Caco-2 (cell line): Measurements from ENCODE around the gene RPL4. TPM values are rescaled to one million over a fixed set of nuclear protein-coding genes. Genes with fewer than 3 reads are reported as not detected.

ENCODE experiments used
- BruUV-seq: library from RNA; stranded (reverse); fragments of 400-500 nt; replicated peaks from 2 replicates; lab custom pipeline; 2021; lab: Mats Ljungman, UMichigan
- CTCF ChIA-PET: fragments of 300-600 bp; sonication (Branson Sonifier 250); formaldehyde crosslinking; loops from one replicate; lab custom pipeline; 2022; ENCODE audit warnings: antibody characterized with exemption; lab: Charles Lee
- POLR2A ChIA-PET: fragments of 300-600 bp; sonication (Branson Sonifier 250); formaldehyde crosslinking; loops from one replicate; lab custom pipeline; 2022; ENCODE audit warnings: antibody characterized with exemption; lab: Charles Lee
- DNase-seq, 2 experiments: peaks; one replicate each; pipeline versions ENCODE4 v3.0.0 to v3.0.0-alpha.2; 2020 to 2022
- H3K27me3 ChIP-seq: replicated peaks from 2 replicates; pipeline ENCODE4 v1.6.0; 2011; ENCODE audit warnings: low read length; ENCODE audit not compliant: control insufficient read depth, insufficient read depth
- H3K36me3 ChIP-seq: 2 replicates; pipeline ENCODE4 v1.5.1; 2011; ENCODE audit warnings: low read length; ENCODE audit not compliant: control insufficient read depth, insufficient read depth
- H3K4me1 ChIP-seq: fragments of 250-450 bp; sonication (Bioruptor Pico); 2 replicates; pipeline ENCODE4 v1.5.1; 2020; ENCODE audit warnings: mild to moderate bottlenecking
- H3K4me3 ChIP-seq: 2 replicates; pipeline ENCODE4 v1.5.1; 2011; ENCODE audit warnings: low read depth, mild to moderate bottlenecking, control low read depth, low read length
- H3K9me3 ChIP-seq: fragments of 250-450 bp; sonication (Bioruptor Pico); 2 replicates; pipeline ENCODE4 v1.5.1; 2020; ENCODE audit warnings: mild to moderate bottlenecking, moderate library complexity
- H3K27ac Mint-ChIP-seq: one replicate; pipeline ENCODE4 v1.8.0; 2022; ENCODE audit warnings: mixed read lengths; ENCODE audit not compliant: unreplicated experiment
- H3K27me3 Mint-ChIP-seq: one replicate; pipeline ENCODE4 v1.8.0; 2022; ENCODE audit warnings: mixed read lengths; ENCODE audit not compliant: insufficient read depth, unreplicated experiment
- H3K36me3 Mint-ChIP-seq: one replicate; pipeline ENCODE4 v1.8.0; 2022; ENCODE audit warnings: mild to moderate bottlenecking, mixed read lengths; ENCODE audit not compliant: insufficient read depth, unreplicated experiment
- H3K4me1 Mint-ChIP-seq: one replicate; pipeline ENCODE4 v1.8.0; 2022; ENCODE audit warnings: low read depth, mixed read lengths; ENCODE audit not compliant: unreplicated experiment
- H3K4me3 Mint-ChIP-seq: one replicate; pipeline ENCODE4 v1.8.0; 2022; ENCODE audit warnings: mild to moderate bottlenecking, moderate library complexity, mixed read lengths; ENCODE audit not compliant: unreplicated experiment
- H3K9me3 Mint-ChIP-seq: one replicate; pipeline ENCODE4 v1.8.0; 2022; ENCODE audit warnings: mixed read lengths; ENCODE audit not compliant: unreplicated experiment
- intact Hi-C: fragments of 100-400 bp; cut with micrococcal nuclease; formaldehyde crosslinking; loops from one replicate; pipeline ENCODE4 v1.10.0; 2022; ENCODE audit not compliant: unreplicated experiment
- total RNA-seq: library from RNA; stranded (reverse); gene quantifications from 2 replicates; pipeline ENCODE4 v1.2.3, GENCODE V29; 2022
- TF ChIP-seq, protein P1 (sequence below), 2 experiments: fragments of 200-600 bp in 1 of 2; IDR thresholded peaks; 1 replicate in 1 of 2; 2 replicates in 1 of 2; pipeline versions ENCODE4 v1.5.1 to v1.8.0; 2011 to 2022; ENCODE audit warnings: antibody characterized with exemption in 1 of 2, control low read depth in 1 of 2, inconsistent platforms in 1 of 2, low read depth in 1 of 2, low read length in 1 of 2, mild to moderate bottlenecking in 1 of 2, moderate library complexity in 1 of 2; ENCODE audit not compliant: insufficient read depth in 1 of 2, severe bottlenecking in 1 of 2, unreplicated experiment in 1 of 2

Gene RPL4
- total RNA-seq, 1 experiment from 2014 or later, result 3,102 TPM

DNA sequence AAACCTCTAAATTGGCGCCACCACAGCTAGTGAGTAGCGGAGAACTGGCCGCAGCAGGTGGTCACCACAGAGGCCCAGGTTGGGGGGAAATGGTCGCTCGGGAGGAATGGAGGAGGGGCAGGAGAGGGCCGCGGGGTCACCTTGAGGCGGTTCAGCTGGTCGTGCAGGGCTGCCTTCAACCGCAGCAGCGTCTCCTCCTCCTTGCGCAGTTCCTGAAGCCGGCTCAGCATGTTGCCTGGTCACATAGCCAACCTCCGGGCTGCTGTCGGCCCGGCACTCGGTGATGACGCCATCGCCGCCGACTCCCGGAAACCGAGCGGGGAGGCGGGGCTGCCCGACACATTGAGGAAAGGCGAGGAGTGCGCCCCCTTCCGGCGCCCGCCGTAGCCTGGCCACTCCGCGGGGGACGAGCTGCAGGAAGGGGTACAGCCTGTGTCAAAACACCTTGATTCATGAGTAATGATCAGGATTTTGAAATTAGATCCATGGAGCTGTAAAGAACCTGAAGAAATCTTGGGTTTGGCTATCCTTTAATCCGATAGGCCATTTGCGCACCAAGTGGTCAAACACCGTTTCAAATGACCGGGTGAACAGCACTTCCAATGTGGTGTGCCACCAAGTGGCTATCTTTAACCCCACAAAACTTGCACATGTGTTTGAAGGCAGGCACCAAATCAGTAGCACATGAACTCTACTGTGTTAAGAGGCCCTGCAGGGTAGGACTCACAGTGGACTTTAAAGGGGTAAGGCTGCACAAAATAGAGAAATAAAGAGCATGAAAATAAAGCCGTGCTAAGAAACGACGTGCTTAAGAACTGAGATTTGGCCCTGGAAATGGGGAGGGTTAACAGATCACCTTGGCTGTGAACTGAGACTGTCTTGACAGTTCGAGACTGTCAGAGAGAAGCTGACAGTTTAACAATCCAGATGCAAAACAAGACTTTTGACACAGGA is 6.9 kb downstream of the RPL4 start, which contains the start of gene SNAPC5:
TSS of gene SNAPC5 (minus strand) at position 261 of the 954 bp plus-strand sequence. CDS start at position 230, 31 bp downstream.
- H3K27me3 Mint-ChIP-seq, result no peaks in the 10 kb centered on the region
- CTCF ChIA-PET, result interaction anchor here (0.6 to 1.4 kb wide), 8 partner anchors 8 to 204 kb away, joined by 3 to 18 read pairs (median 4); partner anchors contain the start of genes DIS3L and MAP2K1
- BruUV-seq, result no TSS peak
- peaks cover 4% of the 10 kb centered on the region; the same call in 1 of the 2 replicates for H3K4me1 ChIP-seq
- no peaks in the 10 kb centered on the region for H3K9me3 ChIP-seq
- peak within 1 kb of the TSS; percentile 92 for H3K4me3 Mint-ChIP-seq
- peak within 1 kb of the TSS; percentile 66 for H3K4me3 ChIP-seq
- intact Hi-C loops, result loop anchor here (2.0 to 5.0 kb wide), 3 partner anchors 95 to 141 kb away; partner anchors contain the start of genes MAP2K1 and TIPIN
- H3K4me1 Mint-ChIP-seq, result peaks cover 10% of the 10 kb centered on the region
- H3K36me3 Mint-ChIP-seq, result peaks cover 94% of the 10 kb centered on the region
- no peaks in the 10 kb centered on the region for H3K27me3 ChIP-seq
- DNase-seq, result peak; percentile 95 to 97
- POLR2A ChIA-PET, result interaction anchor here (0.6 to 2.5 kb wide), 3 partner anchors 8 to 160 kb away, joined by 3 to 10 read pairs (median 4); partner anchors contain the start of genes MAP2K1 and ZWILCH
- no peaks in the 10 kb centered on the region; the same call in 1 of the 2 replicates for H3K36me3 ChIP-seq
- TF ChIP-seq, protein P1, sequence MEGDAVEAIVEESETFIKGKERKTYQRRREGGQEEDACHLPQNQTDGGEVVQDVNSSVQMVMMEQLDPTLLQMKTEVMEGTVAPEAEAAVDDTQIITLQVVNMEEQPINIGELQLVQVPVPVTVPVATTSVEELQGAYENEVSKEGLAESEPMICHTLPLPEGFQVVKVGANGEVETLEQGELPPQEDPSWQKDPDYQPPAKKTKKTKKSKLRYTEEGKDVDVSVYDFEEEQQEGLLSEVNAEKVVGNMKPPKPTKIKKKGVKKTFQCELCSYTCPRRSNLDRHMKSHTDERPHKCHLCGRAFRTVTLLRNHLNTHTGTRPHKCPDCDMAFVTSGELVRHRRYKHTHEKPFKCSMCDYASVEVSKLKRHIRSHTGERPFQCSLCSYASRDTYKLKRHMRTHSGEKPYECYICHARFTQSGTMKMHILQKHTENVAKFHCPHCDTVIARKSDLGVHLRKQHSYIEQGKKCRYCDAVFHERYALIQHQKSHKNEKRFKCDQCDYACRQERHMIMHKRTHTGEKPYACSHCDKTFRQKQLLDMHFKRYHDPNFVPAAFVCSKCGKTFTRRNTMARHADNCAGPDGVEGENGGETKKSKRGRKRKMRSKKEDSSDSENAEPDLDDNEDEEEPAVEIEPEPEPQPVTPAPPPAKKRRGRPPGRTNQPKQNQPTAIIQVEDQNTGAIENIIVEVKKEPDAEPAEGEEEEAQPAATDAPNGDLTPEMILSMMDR (IDR thresholded peaks at IDR 0.05; ENCODE audit: insufficient read depth in 1 of 2, low read depth in 1 of 2, low read length in 1 of 2, severe bottlenecking in 1 of 2, unreplicated experiment in 1 of 2), result peak; percentile 88 to 96
- H3K27ac Mint-ChIP-seq, result peak within 1 kb of the TSS; percentile 93
- no peaks in the 10 kb centered on the region for H3K9me3 Mint-ChIP-seq

DNA sequence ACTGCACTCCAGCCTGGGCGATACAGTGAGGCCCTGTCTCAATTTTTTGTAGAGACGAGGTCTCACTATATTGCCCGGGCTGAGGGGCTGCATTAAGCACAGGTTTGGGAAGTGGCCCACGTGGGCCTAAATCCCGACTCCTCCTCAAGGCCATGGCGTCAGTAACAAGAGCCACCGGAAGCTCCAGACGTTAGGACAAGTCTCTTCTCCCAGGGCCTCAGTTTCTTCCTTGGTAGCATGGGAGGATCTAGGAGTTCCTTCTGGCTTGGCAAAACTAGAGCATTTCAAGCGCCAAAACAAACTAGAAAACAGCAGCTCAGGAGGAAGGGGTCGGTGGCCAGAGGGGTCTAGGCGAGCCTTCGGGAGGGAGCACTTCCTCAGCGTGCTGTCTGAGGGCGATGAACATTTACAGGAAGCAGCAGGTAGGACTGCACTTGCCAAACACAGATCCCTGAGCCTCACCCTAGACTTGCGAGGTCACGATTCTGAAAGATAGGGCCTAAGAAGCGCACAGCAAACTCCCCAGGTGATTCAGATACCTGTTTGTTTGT is 7.6 kb downstream of the RPL4 start:
- Histone ChIP-seq H3K36me3 (no peaks in the 10 kb centered on the region; the same call in 1 of the 2 replicates), H3K9me3 (no peaks in the 10 kb centered on the region), H3K4me3 (peak overlapping the region; percentile 66), H3K4me1 (peaks cover 4% of the 10 kb centered on the region; the same call in 1 of the 2 replicates), H3K27me3 (no peaks in the 10 kb centered on the region)
- peak overlapping the region; percentile 92 for H3K4me3 Mint-ChIP-seq
- H3K36me3 Mint-ChIP-seq, result peaks cover 92% of the 10 kb centered on the region
- H3K27ac Mint-ChIP-seq, result peak overlapping the region; percentile 93
- H3K4me1 Mint-ChIP-seq, result peaks cover 6% of the 10 kb centered on the region
- intact Hi-C loops, result loop anchor here (2.0 to 5.0 kb wide), 3 partner anchors 95 to 140 kb away; partner anchors contain the start of genes MAP2K1 and TIPIN
- no peaks in the 10 kb centered on the region for H3K27me3 Mint-ChIP-seq
- ChIA-PET CTCF (interaction anchor here (0.6 to 1.4 kb wide), 4 partner anchors 8 to 110 kb away, joined by 3 to 18 read pairs (median 3); partner anchors contain the start of gene MAP2K1), POLR2A (interaction anchor here (0.6 to 2.5 kb wide), 4 partner anchors 8 to 966 kb away, joined by 4 to 10 read pairs (median 6); partner anchors contain the start of genes MAP2K1 and ZWILCH)
- no TSS peak for BruUV-seq
- TF ChIP-seq, protein P1 (IDR thresholded peaks at IDR 0.05; ENCODE audit: insufficient read depth in 1 of 2, low read depth in 1 of 2, low read length in 1 of 2, severe bottlenecking in 1 of 2, unreplicated experiment in 1 of 2), result no peak
- DNase-seq, result no peak
- H3K9me3 Mint-ChIP-seq, result no peaks in the 10 kb centered on the region

DNA sequence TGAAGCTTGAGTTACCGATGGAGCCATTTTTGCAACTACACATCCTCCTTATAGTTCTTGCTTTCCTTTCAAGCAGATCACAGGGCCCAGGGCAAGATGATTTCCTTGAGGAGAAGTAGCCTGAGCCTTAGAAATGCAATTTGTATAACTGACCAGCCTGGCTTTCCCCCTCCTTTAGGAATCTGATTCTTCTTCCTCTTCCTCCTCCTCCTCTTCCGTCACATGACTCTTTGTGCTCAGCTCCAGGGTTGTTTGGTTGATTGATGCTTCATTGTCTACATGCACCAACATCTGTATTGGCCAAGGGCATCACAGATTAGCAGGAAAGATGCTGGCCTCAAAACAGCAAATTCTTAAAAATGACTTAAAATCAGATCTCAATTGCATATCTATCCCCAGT is 10.4 kb downstream of the RPL4 start:
- H3K36me3 ChIP-seq, result no peaks in the 10 kb centered on the region
- H3K9me3 ChIP-seq, result no peaks in the 10 kb centered on the region
- H3K4me3 Mint-ChIP-seq, result no peak overlapping the region
- TF ChIP-seq, protein P1 (IDR thresholded peaks at IDR 0.05; ENCODE audit: insufficient read depth in 1 of 2, low read depth in 1 of 2, low read length in 1 of 2, severe bottlenecking in 1 of 2, unreplicated experiment in 1 of 2), result no peak
- H3K4me1 ChIP-seq, result peaks cover 4% of the 10 kb centered on the region; the same call in 1 of the 2 replicates
- H3K27ac Mint-ChIP-seq, result no peak overlapping the region
- H3K27me3 ChIP-seq, result no peaks in the 10 kb centered on the region
- intact Hi-C loops, result no loop called here
- peaks cover 85% of the 10 kb centered on the region for H3K36me3 Mint-ChIP-seq
- peaks cover 6% of the 10 kb centered on the region for H3K4me1 Mint-ChIP-seq
- DNase-seq, result no peak
- no TSS peak for BruUV-seq
- H3K9me3 Mint-ChIP-seq, result no peaks in the 10 kb centered on the region
- no peak overlapping the region for H3K4me3 ChIP-seq
- CTCF ChIA-PET, result no interaction called here
- POLR2A ChIA-PET, result no interaction called here
- H3K27me3 Mint-ChIP-seq, result no peaks in the 10 kb centered on the region
